Hematopoietic multipotent progenitor cell treated with erythropoietin and hydrocortisone succinate and interleukin-3 and kit ligand, for 8 days (in vitro differentiated cells): ENCODE measurements around the gene SLC30A10.
"Not testable (repeated sequence)": the region's sequence is repeated elsewhere in the genome, so short reads cannot be mapped to it uniquely, and the experiment has no call there.

Experiments
- DNase-seq: peaks from one replicate; pipeline ENCODE4 v3.0.0-alpha.2; 2015

Gene SLC30A10

GRCh38 chr1:219927956-219928790 is at the start of gene SLC30A10:
SLC30A10 (minus strand) TSS chr1:219928557; CDS start chr1:219928440, 117 bp downstream.
- DNase-seq = peak; percentile 38

GRCh38 chr1:219973213-219973612 is 44.9 kb upstream of the SLC30A10 start:
- peak; percentile 73 for DNase-seq

- no peak for DNase-seq
Observed at GRCh38 chr1:219967361-219967760, 39.0 kb upstream of the SLC30A10 start.

- no peak for DNase-seq
Observed at GRCh38 chr1:219966071-219966349, 37.7 kb upstream of the SLC30A10 start.

- no peak for DNase-seq
Observed at GRCh38 chr1:219965285-219966070, 37.1 kb upstream of the SLC30A10 start.

- DNase-seq = no peak
Observed at GRCh38 chr1:219963432-219963831, 35.1 kb upstream of the SLC30A10 start.

- no peak for DNase-seq
Observed at GRCh38 chr1:219961684-219962083, 33.3 kb upstream of the SLC30A10 start.

GRCh38 chr1:219959540-219960203 is 31.3 kb upstream of the SLC30A10 start:
- no peak for DNase-seq

GRCh38 chr1:219958875-219959417 is 30.6 kb upstream of the SLC30A10 start:
- no peak for DNase-seq

- DNase-seq = no peak
Observed at GRCh38 chr1:219954736-219955421, 26.5 kb upstream of the SLC30A10 start.

- DNase-seq = no peak
Observed at GRCh38 chr1:219954052-219954451, 25.7 kb upstream of the SLC30A10 start.

GRCh38 chr1:219952361-219952760 is 24.0 kb upstream of the SLC30A10 start:
- no peak for DNase-seq

GRCh38 chr1:219949227-219949626 is 20.9 kb upstream of the SLC30A10 start:
- not testable (repeated sequence) for DNase-seq

- not testable (repeated sequence) for DNase-seq
Observed at GRCh38 chr1:219948766-219949165, 20.4 kb upstream of the SLC30A10 start.

GRCh38 chr1:219945795-219946194 is 17.4 kb upstream of the SLC30A10 start:
- DNase-seq = no peak

GRCh38 chr1:219941179-219942118 is 13.1 kb upstream of the SLC30A10 start:
- DNase-seq = no peak

GRCh38 chr1:219940707-219941106 is 12.3 kb upstream of the SLC30A10 start:
- no peak for DNase-seq

- DNase-seq = no peak
Observed at GRCh38 chr1:219938706-219939105, 10.3 kb upstream of the SLC30A10 start.

- DNase-seq = not testable (repeated sequence)
Observed at GRCh38 chr1:219933763-219934162, 5.4 kb upstream of the SLC30A10 start.

- DNase-seq = no peak
Observed at GRCh38 chr1:219931033-219931432, 2.7 kb upstream of the SLC30A10 start.

- no peak for DNase-seq
Observed at GRCh38 chr1:219928791-219929118, 398 bp upstream of the SLC30A10 start.
